WERI-Rb-1 (cell line): Measurements from ENCODE around the gene ZNF280B.
"Not testable (repeated sequence)": the region's sequence is repeated elsewhere in the genome, so short reads cannot be mapped to it uniquely, and the experiment has no call there.

ENCODE experiments used
- DNase-seq: peaks from one replicate; pipeline ENCODE4 v3.0.0-alpha.2; 2020
- H3K27ac ChIP-seq: fragments of 250-450 bp; sonication (Bioruptor Pico); 2 replicates; pipeline ENCODE4 v1.5.1; 2020; ENCODE audit warnings: mild to moderate bottlenecking, moderate library complexity
- H3K27me3 ChIP-seq: fragments of 250-450 bp; sonication (Bioruptor Pico); 2 replicates; pipeline ENCODE4 v1.5.1; 2021; ENCODE audit warnings: mild to moderate bottlenecking, low read depth, moderate library complexity; ENCODE audit not compliant: insufficient read depth, severe bottlenecking
- H3K36me3 ChIP-seq: fragments of 250-450 bp; sonication (Bioruptor Pico); 2 replicates; pipeline ENCODE4 v1.5.1; 2020; ENCODE audit warnings: mild to moderate bottlenecking, moderate library complexity
- H3K4me3 ChIP-seq: 2 replicates; pipeline ENCODE4 v1.5.1; 2011; ENCODE audit warnings: low read depth, mild to moderate bottlenecking, control low read depth, low read length
- H3K9me3 ChIP-seq: fragments of 250-450 bp; sonication (Bioruptor Pico); 2 replicates; pipeline ENCODE4 v1.5.1; 2021; ENCODE audit warnings: mild to moderate bottlenecking, moderate library complexity; ENCODE audit not compliant: severe bottlenecking
- TF ChIP-seq, protein P1 (sequence below): IDR thresholded peaks from 2 replicates; pipeline ENCODE4 v1.5.1; 2011; ENCODE audit warnings: low read depth, mild to moderate bottlenecking, control low read depth, inconsistent platforms, low read length

Gene ZNF280B

DNA sequence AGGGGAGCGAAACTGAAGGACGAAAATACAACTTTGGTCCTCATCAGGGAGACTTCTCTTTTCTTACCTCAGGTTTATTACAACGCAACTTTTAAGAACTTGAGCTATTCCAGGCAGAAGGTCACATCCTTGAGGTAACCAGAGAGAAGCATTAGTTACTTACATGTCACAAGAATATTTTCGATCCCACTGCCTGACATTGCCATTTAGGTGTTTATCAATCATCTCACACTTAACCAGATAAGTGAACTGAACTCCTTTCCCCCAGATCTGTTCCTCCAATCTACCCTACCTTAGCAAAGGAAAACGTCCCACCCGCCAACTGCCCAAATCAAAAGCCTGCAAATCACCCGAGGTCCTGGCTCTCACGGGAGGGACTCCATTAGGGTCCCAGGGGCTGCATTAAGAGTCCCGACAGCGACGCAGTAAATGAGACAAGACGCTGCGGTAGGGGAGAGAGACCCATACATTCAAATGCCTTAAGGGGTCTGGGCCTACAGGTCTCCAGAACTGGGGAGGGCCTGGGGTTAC is 734 bp downstream of the ZNF280B start:
- H3K4me3 ChIP-seq, result peak overlapping the region; percentile 94
- TF ChIP-seq, protein P1, sequence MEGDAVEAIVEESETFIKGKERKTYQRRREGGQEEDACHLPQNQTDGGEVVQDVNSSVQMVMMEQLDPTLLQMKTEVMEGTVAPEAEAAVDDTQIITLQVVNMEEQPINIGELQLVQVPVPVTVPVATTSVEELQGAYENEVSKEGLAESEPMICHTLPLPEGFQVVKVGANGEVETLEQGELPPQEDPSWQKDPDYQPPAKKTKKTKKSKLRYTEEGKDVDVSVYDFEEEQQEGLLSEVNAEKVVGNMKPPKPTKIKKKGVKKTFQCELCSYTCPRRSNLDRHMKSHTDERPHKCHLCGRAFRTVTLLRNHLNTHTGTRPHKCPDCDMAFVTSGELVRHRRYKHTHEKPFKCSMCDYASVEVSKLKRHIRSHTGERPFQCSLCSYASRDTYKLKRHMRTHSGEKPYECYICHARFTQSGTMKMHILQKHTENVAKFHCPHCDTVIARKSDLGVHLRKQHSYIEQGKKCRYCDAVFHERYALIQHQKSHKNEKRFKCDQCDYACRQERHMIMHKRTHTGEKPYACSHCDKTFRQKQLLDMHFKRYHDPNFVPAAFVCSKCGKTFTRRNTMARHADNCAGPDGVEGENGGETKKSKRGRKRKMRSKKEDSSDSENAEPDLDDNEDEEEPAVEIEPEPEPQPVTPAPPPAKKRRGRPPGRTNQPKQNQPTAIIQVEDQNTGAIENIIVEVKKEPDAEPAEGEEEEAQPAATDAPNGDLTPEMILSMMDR, result no peak
- H3K27me3 ChIP-seq, result no peaks in the 10 kb centered on the region
- peaks cover 46% of the 10 kb centered on the region for H3K36me3 ChIP-seq
- no peaks in the 10 kb centered on the region for H3K9me3 ChIP-seq
- DNase-seq, result no peak
- H3K27ac ChIP-seq, result peak overlapping the region; percentile 74

- Histone ChIP-seq H3K9me3 (no peaks in the 10 kb centered on the region), H3K36me3 (peaks cover 54% of the 10 kb centered on the region)
- no peak for DNase-seq
These were observed 1.8 kb downstream of the ZNF280B start for GRCh38 chr22:22506736-22507135.

GRCh38 chr22:22498267-22498666 is 10.3 kb downstream of the ZNF280B start:
- H3K27me3 ChIP-seq, result no peaks in the 10 kb centered on the region

More at GRCh38 chr22:22506736-22507135, 1.8 kb downstream of the ZNF280B start:
- Histone ChIP-seq H3K4me3 (no peak overlapping the region), H3K27me3 (no peaks in the 10 kb centered on the region), H3K27ac (no peak overlapping the region)
- TF ChIP-seq, protein P1, result no peak

GRCh38 chr22:22491589-22491988 is 17.0 kb downstream of the ZNF280B start:
- not testable (repeated sequence) for H3K9me3 ChIP-seq, H3K27me3 ChIP-seq, H3K4me3 ChIP-seq, DNase-seq, H3K27ac ChIP-seq
- peaks cover 64% of the 10 kb centered on the region for H3K36me3 ChIP-seq

More at GRCh38 chr22:22498267-22498666, 10.3 kb downstream of the ZNF280B start:
- peaks cover 37% of the 10 kb centered on the region for H3K36me3 ChIP-seq
- H3K9me3 ChIP-seq, result no peaks in the 10 kb centered on the region
- H3K27ac ChIP-seq, result no peak overlapping the region
- no peak for DNase-seq
- no peak overlapping the region for H3K4me3 ChIP-seq
- TF ChIP-seq, protein P1, result no peak

DNA sequence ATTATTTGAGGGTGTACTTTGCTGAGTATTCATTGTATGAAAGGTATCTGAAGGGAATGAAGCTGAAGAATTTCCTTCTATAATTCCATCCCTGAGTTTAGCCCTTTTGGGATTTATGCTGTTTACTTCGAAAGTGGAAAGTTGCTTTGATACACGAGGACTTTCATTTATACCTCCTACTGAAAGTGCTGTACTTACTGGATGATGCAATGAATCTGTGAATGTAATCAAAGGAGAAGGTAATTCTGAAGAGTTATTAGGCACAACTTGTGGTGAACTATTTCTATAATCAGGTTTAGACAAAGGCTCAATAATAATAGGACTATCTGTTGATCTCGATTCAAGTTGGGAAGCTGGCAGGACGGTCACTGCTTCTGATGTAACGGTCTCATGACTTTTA is 19.8 kb downstream of the ZNF280B start:
- DNase-seq, result no peak
- H3K27me3 ChIP-seq, result no peaks in the 10 kb centered on the region
- TF ChIP-seq, protein P1, result no peak
- H3K4me3 ChIP-seq, result no peak overlapping the region
- H3K9me3 ChIP-seq, result no peaks in the 10 kb centered on the region
- H3K36me3 ChIP-seq, result peaks cover 59% of the 10 kb centered on the region
- H3K27ac ChIP-seq, result no peak overlapping the region

GRCh38 chr22:22487869-22488597 is 20.5 kb downstream of the ZNF280B start:
- H3K27ac ChIP-seq, result no peak overlapping the region
- TF ChIP-seq, protein P1, result no peak
- no peak for DNase-seq
- no peaks in the 10 kb centered on the region for H3K9me3 ChIP-seq
- H3K4me3 ChIP-seq, result no peak overlapping the region
- peaks cover 52% of the 10 kb centered on the region for H3K36me3 ChIP-seq
- no peaks in the 10 kb centered on the region for H3K27me3 ChIP-seq
